ENCODE measurements around the gene SLC6A12.

SLC6A12 gene

GRCh38 chr12:215116-215515 lies 1.2 kb upstream of the SLC6A12 start:
- DNase-seq (ENCODE audit: low spot score): no peak

GRCh38 chr12:213527-213932 lies 427 bp downstream of the SLC6A12 start:
- DNase-seq (ENCODE audit: low spot score): no peak

GRCh38 chr12:212715-213526 lies 1.0 kb downstream of the SLC6A12 start:
- DNase-seq (ENCODE audit: low spot score): no peak

GRCh38 chr12:212415-212714 lies 1.6 kb downstream of the SLC6A12 start:
- DNase-seq (ENCODE audit: low spot score): no peak

GRCh38 chr12:211639-212414 lies 2.1 kb downstream of the SLC6A12 start:
- DNase-seq (ENCODE audit: low spot score): no peak

- DNase-seq (ENCODE audit: low spot score): no peak
These were observed 2.9 kb downstream of the SLC6A12 start for GRCh38 chr12:211142-211465.

- DNase-seq (ENCODE audit: low spot score): no peak
These were observed 3.4 kb downstream of the SLC6A12 start for GRCh38 chr12:210277-211141.

GRCh38 chr12:209851-210250 lies 4.1 kb downstream of the SLC6A12 start:
- no peak for DNase-seq (ENCODE audit: low spot score)

- DNase-seq (ENCODE audit: low spot score): no peak
These were observed 4.7 kb downstream of the SLC6A12 start for GRCh38 chr12:209246-209645.

GRCh38 chr12:208813-209212 lies 5.1 kb downstream of the SLC6A12 start:
- no peak for DNase-seq (ENCODE audit: low spot score)

- no peak for DNase-seq (ENCODE audit: low spot score)
These were observed 6.2 kb downstream of the SLC6A12 start for GRCh38 chr12:207804-208203.

- no peak for DNase-seq (ENCODE audit: low spot score)
These were observed 7.1 kb downstream of the SLC6A12 start for GRCh38 chr12:206746-207440.

- DNase-seq (ENCODE audit: low spot score): no peak
These were observed 8.9 kb downstream of the SLC6A12 start for GRCh38 chr12:205026-205425.

- no peak for DNase-seq (ENCODE audit: low spot score)
These were observed 9.7 kb downstream of the SLC6A12 start for GRCh38 chr12:204261-204678.

- peak; percentile 73 for DNase-seq (ENCODE audit: low spot score)
These were observed 10.3 kb downstream of the SLC6A12 start for GRCh38 chr12:203462-204260.

GRCh38 chr12:203074-203461 lies 10.9 kb downstream of the SLC6A12 start:
- no peak for DNase-seq (ENCODE audit: low spot score)

GRCh38 chr12:202081-202731 lies 11.8 kb downstream of the SLC6A12 start:
- no peak for DNase-seq (ENCODE audit: low spot score)

GRCh38 chr12:201361-201760 lies 12.6 kb downstream of the SLC6A12 start:
- DNase-seq (ENCODE audit: low spot score): no peak

GRCh38 chr12:198705-199104 lies 15.3 kb downstream of the SLC6A12 start:
- no peak for DNase-seq (ENCODE audit: low spot score)

- DNase-seq (ENCODE audit: low spot score): no peak
These were observed 15.9 kb downstream of the SLC6A12 start for GRCh38 chr12:197911-198695.
